Parathyroid adenoma (tissue), 2 donors: ENCODE results near the gene SPATS2L.

ENCODE experiments used
- H2AFZ ChIP-seq: fragments of 300-600 bp; sonication (generic); one replicate; pipeline ENCODE4 v1.7.0; 2017; ENCODE audit warnings: antibody characterized with exemption, mild to moderate bottlenecking
- H3K27ac ChIP-seq: fragments of 300-600 bp; sonication (generic); one replicate; pipeline ENCODE4 v1.7.0; 2017
- H3K27me3 ChIP-seq: fragments of 300-600 bp; sonication (generic); one replicate; pipeline ENCODE4 v1.7.0; 2017; ENCODE audit warnings: low read length; ENCODE audit not compliant: control insufficient read depth, insufficient read depth
- H3K36me3 ChIP-seq: fragments of 300-600 bp; sonication (generic); one replicate; pipeline ENCODE4 v1.7.0; 2017; ENCODE audit warnings: low read length; ENCODE audit not compliant: control insufficient read depth, insufficient read depth
- H3K4me1 ChIP-seq: fragments of 300-600 bp; sonication (generic); one replicate; pipeline ENCODE4 v1.7.0; 2017; ENCODE audit warnings: control low read depth
- H3K4me2 ChIP-seq: fragments of 300-600 bp; sonication (generic); one replicate; pipeline ENCODE4 v1.7.0; 2017; ENCODE audit warnings: low read length
- H3K4me3 ChIP-seq: fragments of 300-600 bp; sonication (generic); one replicate; pipeline ENCODE4 v1.7.0; 2017; ENCODE audit warnings: low read depth, low read length
- H3K79me2 ChIP-seq: fragments of 300-600 bp; sonication (generic); one replicate; pipeline ENCODE4 v1.7.0; 2017; ENCODE audit warnings: control low read depth
- H3K9ac ChIP-seq: fragments of 300-600 bp; sonication (generic); one replicate; pipeline ENCODE4 v1.7.0; 2017; ENCODE audit warnings: mild to moderate bottlenecking
- H3K9me3 ChIP-seq: fragments of 300-600 bp; sonication (generic); one replicate; pipeline ENCODE4 v1.7.0; 2017; ENCODE audit warnings: low read length; ENCODE audit not compliant: control insufficient read depth
- TF ChIP-seq, protein P1 (sequence below): fragments of 300-600 bp; sonication (generic); IDR thresholded peaks from one replicate; pipeline ENCODE4 v1.7.0; 2017; ENCODE audit warnings: antibody characterized with exemption, mild to moderate bottlenecking
- donor health status: primary hyperparathyroidism.

The SPATS2L gene

DNA sequence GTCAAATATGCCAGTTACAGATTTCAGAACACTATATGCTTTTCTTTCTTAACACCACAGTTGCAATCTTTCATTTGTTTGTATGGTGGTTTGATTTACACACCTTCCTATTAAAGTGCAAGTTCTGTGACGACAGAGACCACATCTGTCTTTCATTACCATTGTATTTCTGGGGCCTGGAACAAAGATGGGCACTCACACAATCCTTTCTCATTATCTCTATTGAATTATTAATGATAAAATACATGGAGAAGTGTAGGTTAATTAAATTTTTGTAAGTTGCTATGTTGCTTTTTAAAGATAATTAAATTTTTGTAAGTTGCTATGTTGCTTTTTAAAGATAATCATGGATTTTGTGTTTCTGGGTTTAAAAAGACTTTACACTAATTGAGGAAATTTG lies 123.5 kb downstream of the SPATS2L start:
- Histone ChIP-seq H3K9ac (no peak overlapping the region), H3K27ac (no peak overlapping the region), H3K4me3 (no peak overlapping the region), H3K36me3 (no peaks in the 10 kb centered on the region), H3K9me3 (no peaks in the 10 kb centered on the region), H3K79me2 (no peaks in the 10 kb centered on the region), H3K4me2 (no peak overlapping the region), H3K4me1 (peaks cover 7% of the 10 kb centered on the region), H2AFZ (no peak overlapping the region), H3K27me3 (no peaks in the 10 kb centered on the region)
- TF ChIP-seq, protein P1, sequence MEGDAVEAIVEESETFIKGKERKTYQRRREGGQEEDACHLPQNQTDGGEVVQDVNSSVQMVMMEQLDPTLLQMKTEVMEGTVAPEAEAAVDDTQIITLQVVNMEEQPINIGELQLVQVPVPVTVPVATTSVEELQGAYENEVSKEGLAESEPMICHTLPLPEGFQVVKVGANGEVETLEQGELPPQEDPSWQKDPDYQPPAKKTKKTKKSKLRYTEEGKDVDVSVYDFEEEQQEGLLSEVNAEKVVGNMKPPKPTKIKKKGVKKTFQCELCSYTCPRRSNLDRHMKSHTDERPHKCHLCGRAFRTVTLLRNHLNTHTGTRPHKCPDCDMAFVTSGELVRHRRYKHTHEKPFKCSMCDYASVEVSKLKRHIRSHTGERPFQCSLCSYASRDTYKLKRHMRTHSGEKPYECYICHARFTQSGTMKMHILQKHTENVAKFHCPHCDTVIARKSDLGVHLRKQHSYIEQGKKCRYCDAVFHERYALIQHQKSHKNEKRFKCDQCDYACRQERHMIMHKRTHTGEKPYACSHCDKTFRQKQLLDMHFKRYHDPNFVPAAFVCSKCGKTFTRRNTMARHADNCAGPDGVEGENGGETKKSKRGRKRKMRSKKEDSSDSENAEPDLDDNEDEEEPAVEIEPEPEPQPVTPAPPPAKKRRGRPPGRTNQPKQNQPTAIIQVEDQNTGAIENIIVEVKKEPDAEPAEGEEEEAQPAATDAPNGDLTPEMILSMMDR, result no peak

DNA sequence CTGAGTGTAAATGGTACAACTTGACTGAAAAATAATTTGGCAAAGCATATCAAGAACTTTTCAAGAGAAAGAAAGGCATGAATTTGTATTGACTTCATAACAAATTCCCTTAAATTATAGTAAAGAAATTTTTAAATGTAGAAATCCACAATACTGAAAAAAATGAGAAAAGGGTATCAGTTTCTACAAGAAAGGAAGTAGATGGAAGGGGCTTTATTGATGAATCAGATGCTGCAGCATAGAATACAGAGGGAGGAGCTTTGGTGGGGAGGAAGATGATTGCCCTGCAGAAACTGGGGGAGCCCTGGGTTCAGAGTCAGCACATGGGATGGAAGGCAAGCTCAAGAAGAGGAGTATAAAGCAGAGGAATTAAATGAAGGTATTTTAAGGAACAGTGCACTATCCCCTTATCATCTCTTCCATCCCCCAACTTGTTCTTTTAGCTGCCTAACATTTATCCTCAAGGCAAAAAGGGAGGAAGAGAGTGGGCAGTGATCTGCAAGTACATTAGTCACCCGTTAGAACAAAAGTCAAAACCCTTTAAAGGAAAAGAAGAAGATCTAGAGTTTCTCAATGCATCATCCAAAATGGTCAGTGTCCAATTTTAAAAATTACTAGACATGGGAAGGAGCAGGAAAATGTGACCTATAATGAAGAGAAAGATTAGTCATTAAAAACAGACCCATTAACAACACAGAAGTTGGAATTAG lies 125.7 kb downstream of the SPATS2L start:
- H3K9me3 ChIP-seq, result no peaks in the 10 kb centered on the region
- no peaks in the 10 kb centered on the region for H3K36me3 ChIP-seq
- H3K4me1 ChIP-seq, result peaks cover 7% of the 10 kb centered on the region

DNA sequence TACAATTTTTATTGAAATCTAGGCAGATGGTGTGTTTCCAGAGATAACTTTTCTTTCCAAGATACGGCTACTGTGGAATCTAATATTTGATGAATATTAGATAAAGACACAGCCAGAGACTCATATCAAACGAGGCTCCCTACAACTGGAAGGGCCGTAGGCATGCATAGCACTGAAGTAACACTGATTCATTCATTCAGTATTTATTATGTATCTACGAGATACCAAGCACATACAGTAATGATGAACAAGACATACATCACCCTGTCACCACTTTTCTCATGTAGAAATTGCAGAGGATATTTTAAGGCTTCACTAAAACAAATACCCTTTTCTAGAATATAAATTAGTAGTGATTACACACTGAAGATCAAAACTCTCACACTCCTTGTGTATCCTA lies 128.9 kb downstream of the SPATS2L start:
- TF ChIP-seq, protein P1, result no peak
- H3K9me3 ChIP-seq, result no peaks in the 10 kb centered on the region
- no peaks in the 10 kb centered on the region for H3K4me1 ChIP-seq
- H3K4me2 ChIP-seq, result no peak overlapping the region
- no peak overlapping the region for H3K9ac ChIP-seq
- H3K27ac ChIP-seq, result no peak overlapping the region
- H3K4me3 ChIP-seq, result no peak overlapping the region
- no peak overlapping the region for H2AFZ ChIP-seq
- no peaks in the 10 kb centered on the region for H3K36me3 ChIP-seq
- H3K79me2 ChIP-seq, result no peaks in the 10 kb centered on the region
- no peaks in the 10 kb centered on the region for H3K27me3 ChIP-seq

More for the DNA sequence above, 125.7 kb downstream of the SPATS2L start:
- no peak overlapping the region for H3K4me3 ChIP-seq
- no peak overlapping the region for H3K27ac ChIP-seq
- H3K27me3 ChIP-seq, result no peaks in the 10 kb centered on the region
- H3K9ac ChIP-seq, result no peak overlapping the region
- no peaks in the 10 kb centered on the region for H3K79me2 ChIP-seq
- TF ChIP-seq, protein P1, result no peak
- H3K4me2 ChIP-seq, result no peak overlapping the region
- no peak overlapping the region for H2AFZ ChIP-seq

DNA sequence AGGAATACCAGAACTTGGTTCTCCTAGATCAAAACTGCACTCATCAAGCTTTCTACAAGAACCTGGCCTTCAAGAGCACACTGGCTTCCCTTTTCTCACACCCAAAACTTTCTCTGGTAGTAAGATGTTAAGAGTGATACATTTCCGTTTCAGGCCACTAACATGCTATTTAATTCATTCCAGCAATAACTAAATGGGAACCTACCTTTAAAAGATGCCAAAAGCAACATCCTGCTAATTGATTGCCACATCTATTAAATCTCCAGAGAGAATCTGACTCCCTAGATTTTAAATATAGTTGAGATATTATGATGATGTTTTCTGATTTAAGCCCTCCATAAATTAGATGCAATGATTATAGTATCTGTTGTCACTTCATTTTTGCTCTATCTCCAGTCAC lies 131.8 kb downstream of the SPATS2L start:
- no peak overlapping the region for H3K27ac ChIP-seq
- H2AFZ ChIP-seq, result no peak overlapping the region
- no peak overlapping the region for H3K4me2 ChIP-seq
- TF ChIP-seq, protein P1, result no peak
- no peaks in the 10 kb centered on the region for H3K27me3 ChIP-seq
- H3K79me2 ChIP-seq, result no peaks in the 10 kb centered on the region
- H3K36me3 ChIP-seq, result no peaks in the 10 kb centered on the region
- H3K9ac ChIP-seq, result no peak overlapping the region
- no peaks in the 10 kb centered on the region for H3K9me3 ChIP-seq
- H3K4me1 ChIP-seq, result no peaks in the 10 kb centered on the region
- no peak overlapping the region for H3K4me3 ChIP-seq

DNA sequence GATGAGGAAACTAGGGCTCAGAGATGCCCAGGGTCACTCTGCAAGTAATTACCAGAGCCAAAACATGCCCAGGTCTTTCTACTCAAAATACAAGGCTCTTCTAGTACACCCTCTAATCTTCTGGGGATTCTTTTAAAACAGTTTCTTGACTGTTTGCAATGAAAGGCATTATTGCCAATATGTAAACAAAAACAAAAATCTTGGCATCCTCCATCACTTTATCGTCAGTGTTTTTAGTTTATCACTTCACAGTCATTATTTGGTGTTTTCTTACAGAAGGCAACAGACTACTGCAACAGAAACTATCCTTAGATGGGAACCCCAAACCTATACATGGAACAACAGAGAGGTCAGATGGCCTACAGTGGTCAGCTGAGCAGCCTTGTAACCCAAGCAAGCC lies 132.4 kb downstream of the SPATS2L start:
- H3K79me2 ChIP-seq, result no peaks in the 10 kb centered on the region
- H3K4me2 ChIP-seq, result no peak overlapping the region
- TF ChIP-seq, protein P1, result no peak
- H3K27me3 ChIP-seq, result no peaks in the 10 kb centered on the region
- H3K36me3 ChIP-seq, result no peaks in the 10 kb centered on the region
- H2AFZ ChIP-seq, result no peak overlapping the region
- no peak overlapping the region for H3K9ac ChIP-seq
- no peaks in the 10 kb centered on the region for H3K9me3 ChIP-seq
- no peak overlapping the region for H3K4me3 ChIP-seq
- no peaks in the 10 kb centered on the region for H3K4me1 ChIP-seq
- no peak overlapping the region for H3K27ac ChIP-seq
